ENCODE measurements around the gene PINK1.

The PINK1 gene

GRCh38 chr1:20611652-20612051 is 21.6 kb upstream of the PINK1 start:
- no peak for DNase-seq

- peak; percentile 26 for DNase-seq
These were observed 21.0 kb upstream of the PINK1 start for GRCh38 chr1:20612221-20612746.

GRCh38 chr1:20614131-20614579 is 19.1 kb upstream of the PINK1 start:
- DNase-seq, result no peak

GRCh38 chr1:20615946-20616846 is 17.1 kb upstream of the PINK1 start:
- DNase-seq, result no peak

DNA sequence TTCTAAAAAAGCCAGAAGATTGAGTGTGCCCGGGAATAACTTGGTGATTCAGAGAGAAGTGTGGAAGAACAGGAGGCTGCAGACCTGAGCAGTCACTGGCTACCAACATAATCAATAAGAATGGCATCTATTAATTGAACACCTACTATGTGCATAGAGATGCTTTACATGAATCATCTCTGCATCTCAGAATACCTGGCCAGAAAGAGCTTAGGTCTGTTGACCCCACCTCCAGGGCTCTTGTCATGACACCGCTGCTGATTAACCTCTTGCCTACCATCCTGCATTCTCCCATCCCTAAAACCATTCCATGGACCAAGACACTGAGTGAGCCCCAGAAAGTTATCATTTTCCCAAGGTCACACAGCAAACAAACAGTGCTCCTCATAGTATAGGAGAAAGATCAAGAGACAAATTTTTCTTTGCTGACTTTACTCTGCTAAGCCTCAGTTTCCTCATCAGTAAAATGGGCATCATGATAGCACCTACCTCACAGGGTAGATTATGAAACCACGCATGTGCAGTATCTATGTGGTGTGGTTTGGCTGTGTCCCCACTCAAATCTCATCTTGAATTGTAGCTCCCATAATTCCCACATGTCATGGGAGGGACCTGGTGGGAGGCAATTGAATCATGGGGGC is 16.3 kb upstream of the PINK1 start:
- no peak for DNase-seq

- DNase-seq, result no peak
These were observed 14.7 kb upstream of the PINK1 start for GRCh38 chr1:20618550-20618949.

- DNase-seq, result no peak
These were observed 13.3 kb upstream of the PINK1 start for GRCh38 chr1:20619999-20620398.

DNA sequence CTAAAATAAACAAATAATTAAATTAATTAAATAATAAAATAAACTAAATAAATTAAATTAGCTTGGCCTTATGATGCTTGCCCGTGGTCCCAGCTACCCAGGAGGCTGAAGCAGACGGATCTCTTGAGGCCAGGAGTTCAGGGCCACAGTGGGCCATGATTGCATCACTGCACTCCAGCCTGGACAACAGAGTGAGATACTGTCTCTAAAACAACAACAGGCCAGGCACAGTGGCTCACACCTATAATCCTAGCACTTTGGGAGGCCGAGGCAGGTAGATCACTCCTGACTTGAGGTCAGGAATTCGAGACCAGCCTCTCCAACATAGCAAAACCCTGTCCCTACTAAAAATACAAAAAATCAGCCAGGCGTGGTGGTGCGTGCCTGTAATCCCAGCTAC is 12.2 kb upstream of the PINK1 start:
- DNase-seq, result no peak

DNA sequence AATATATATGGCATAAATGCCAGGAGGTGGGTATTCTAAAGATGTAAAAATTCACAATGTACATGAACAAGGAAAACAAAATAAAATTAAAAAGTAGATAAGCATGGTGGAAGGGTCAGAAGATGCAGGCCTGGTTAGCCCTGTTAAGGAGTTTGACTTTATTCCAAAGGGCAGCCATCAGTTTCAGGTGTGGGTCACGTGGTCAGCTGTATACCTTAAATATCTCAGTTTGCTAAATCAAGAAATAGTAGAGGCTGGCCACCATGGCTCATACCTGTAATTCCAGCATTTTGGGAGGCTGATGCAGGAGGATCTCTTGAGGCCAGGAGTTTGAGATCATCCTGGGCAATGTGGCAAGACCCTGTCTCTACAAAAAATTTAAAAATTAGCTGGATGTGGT is 8.5 kb upstream of the PINK1 start:
- DNase-seq, result no peak

- DNase-seq, result no peak
These were observed 7.8 kb upstream of the PINK1 start for GRCh38 chr1:20625176-20626097.

DNA sequence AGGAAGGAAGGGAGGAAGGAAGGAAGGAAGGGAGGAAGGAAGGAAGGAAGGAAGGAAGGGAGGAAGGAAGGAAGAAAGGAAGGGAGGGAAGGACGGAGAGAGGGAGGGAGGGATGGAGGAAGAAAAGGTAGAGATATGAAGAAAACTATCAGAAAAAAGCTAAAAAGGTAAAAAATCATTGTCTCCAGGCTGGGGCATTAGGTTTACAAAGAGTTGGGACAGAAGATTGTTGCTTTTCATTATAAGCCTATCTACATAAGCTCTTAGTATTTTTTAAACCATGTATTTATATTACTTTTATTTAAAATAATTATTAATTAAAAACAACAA is 7.2 kb upstream of the PINK1 start:
- DNase-seq, result no peak

GRCh38 chr1:20626524-20626923 is 6.7 kb upstream of the PINK1 start:
- no peak for DNase-seq

DNA sequence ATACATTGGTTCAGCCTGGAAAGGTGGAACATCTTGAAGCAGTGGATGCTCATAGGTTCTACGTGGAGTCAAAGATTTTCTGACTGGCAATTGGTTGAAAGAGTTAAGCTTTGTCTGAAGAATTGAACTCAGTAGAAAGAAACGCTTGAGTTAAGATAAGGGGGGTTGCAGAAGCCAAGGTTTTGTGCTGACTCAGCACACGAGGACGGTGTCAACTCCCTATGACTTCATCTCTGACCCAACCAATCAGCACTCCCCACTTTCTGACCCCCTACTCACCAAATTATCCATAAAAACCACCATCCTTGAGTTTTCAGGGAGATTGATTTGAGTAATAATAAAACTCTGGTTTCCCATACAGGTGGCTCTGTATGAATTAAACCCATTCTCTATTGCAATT is 2.5 kb upstream of the PINK1 start:
- no peak for DNase-seq

DNA sequence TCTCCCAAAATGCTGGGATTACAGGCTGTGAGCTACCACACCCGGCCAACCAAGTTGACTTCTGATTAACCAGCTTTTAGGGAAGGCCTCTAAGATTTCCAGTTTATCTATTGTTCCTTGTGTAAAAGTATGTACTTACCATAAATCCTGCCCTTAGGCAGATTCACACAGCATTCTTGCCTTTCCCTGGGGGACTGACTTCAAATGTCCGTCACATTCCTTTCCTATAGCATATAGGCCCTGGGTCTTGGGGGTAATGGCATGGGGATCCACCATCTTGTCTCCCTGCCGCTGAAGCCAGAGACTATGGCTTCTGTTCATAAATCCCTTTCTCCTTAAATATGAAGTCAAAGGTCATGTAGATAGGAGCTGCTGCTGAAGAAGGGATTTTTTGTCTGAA is 872 bp upstream of the PINK1 start:
- DNase-seq, result no peak

DNA sequence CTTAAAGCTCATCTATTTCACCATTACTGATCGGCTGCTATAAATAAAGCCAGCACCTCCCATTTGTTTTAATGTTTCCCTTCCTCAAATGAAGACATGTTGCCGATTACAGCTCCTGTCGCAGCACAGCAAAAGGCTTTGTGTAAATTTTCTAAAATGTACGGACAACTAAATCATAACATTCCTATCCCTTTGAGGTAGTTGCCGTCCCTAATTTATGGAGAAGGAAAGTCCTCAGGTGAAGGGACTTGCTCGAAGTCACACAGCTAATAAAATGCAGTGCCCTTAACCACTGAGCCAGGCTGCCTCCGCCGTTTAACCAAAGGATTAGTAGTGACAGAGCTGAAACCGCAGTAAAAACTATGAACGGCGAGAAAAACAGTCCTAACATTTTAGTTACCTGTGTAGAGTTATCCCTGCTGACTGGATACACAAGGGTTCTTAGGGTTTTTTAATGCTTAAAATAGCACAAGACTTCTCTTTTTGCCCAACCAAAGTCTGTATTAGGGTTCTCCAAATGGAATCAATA is 871 bp downstream of the PINK1 start:
- DNase-seq, result no peak

DNA sequence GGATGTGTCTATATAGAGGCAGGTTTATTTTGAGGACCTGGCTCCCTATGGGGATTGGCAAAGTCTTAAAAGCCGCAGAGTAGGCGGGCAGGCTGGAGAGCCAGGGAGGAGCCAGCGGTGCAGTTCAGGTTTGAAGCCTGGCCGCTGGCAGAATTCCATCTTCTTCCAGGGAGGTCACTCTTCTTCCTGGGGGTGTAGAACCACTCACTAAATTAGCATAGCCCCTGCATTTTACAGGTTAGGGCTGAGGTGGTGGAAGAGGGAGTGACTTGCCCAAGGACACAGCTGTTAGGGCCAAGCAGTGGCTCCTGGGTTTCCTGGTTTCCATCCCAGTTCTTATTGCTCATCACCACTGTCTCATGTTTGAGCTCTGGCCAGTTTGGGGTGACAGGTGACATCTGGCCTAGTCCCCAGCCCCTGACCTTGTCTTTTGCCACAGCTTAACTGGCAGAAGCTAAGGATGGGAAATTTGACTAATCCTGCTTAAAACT is 1.4 kb downstream of the PINK1 start:
- DNase-seq, result peak; percentile 12

- no peak for DNase-seq
These were observed 3.6 kb downstream of the PINK1 start for GRCh38 chr1:20636785-20637347.

DNA sequence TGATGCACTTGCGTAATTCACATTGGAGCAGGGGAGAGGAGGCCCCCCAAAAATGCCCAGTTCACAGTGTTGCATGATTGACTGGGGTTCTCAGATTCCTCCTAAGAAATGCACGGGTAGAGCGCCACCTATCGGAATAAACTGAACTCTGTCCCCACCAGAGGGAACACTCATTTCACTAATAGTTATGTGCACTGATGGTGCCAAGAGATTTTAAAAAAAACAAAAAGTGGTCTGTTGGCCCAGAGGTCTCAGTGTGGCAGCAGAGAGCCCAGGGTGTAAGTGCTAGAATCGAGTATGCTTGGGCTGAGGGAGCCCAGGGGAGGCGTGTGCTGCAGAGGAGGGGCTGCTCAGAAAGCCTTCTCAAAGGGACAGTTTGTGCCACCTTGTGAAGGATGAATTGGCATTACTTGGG is 6.9 kb downstream of the PINK1 start:
- DNase-seq, result peak; percentile 51

GRCh38 chr1:20641975-20642374 is 8.7 kb downstream of the PINK1 start:
- no peak for DNase-seq

DNA sequence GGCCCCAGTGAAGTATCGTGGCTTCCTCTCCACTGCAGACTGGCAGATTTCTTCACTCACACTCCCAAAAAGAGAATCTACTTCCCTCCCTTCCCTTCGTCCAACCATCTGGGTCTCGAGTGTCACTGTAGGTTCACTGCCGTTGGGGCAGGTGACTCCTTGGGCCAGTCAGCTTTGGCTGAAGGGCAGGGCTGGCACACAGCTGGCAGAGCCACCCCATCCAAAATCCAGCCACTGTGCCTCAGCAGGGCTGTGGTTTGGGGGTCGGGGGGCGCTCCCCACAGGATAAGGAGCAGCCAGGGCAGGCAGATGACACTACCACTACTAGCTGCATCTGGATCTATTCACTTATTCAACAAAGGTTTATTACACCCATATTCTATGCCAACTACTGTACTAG is 9.8 kb downstream of the PINK1 start:
- no peak for DNase-seq

- DNase-seq, result no peak
These were observed 11.2 kb downstream of the PINK1 start for GRCh38 chr1:20644416-20644815.

GRCh38 chr1:20645414-20645813 is 12.2 kb downstream of the PINK1 start:
- DNase-seq, result no peak

Measured in inflammatory macrophage treated with lipopolysaccharide for 4 hours (primary cell).